ENCODE data around the gene ABHD16A. TPM values are rescaled to one million over a fixed set of nuclear protein-coding genes. Genes with fewer than 3 reads are reported as not detected.

The ABHD16A gene
- total RNA-seq, 2 experiments from 2014 or later: 28.6 to 32.7 TPM

DNA sequence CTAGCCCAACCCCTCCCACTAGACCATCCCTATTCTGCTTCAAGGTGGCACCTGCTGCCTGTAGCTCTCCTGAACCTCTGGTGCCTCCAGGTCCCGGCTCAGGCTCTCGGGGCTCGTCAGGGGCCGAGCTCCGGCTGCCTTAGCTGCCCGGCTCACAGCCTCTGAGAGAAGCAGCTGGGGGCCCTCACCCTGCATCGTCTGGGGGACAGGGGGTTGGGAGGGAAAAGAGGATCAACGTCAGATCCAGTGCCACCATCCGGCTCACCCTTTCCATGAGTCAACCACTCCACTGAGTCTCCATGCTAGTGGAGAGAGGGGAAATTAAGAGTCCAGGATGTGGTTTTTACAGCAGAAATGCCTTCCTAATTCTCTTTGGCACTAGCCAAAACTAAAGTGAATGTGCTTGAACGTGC lies 63.7 kb downstream of the ABHD16A start:
- no peaks in the 10 kb centered on the region for H3K9me3 ChIP-seq (ENCODE audit: low read length)
- POLR2A ChIA-PET: interaction anchor here (0.6 to 1.6 kb wide), 2 partner anchors 24 to 99 kb away, joined by 3 to 4 read pairs; no protein-coding TSS in a partner anchor
- no peak overlapping the region for H3K4me3 ChIP-seq (ENCODE audit: low read depth, low read length, poor library complexity, severe bottlenecking)
- no peak overlapping the region for H3K27ac ChIP-seq (ENCODE audit: low read depth, low read length, poor library complexity, severe bottlenecking)
- DNase-seq (ENCODE audit: low spot score): no peak
- intact Hi-C loops (cut with micrococcal nuclease; ENCODE audit: unreplicated experiment): no loop called here
- no peaks in the 10 kb centered on the region for H4K20me1 ChIP-seq (ENCODE audit: insufficient read depth, low read length)
- CTCF ChIA-PET (ENCODE audit: unreplicated experiment): no interaction called here
- BruUV-seq (replicated peaks): no TSS peak
- no peak overlapping the region for H2AFZ ChIP-seq (ENCODE audit: low read length)
- peaks cover 10% of the 10 kb centered on the region for H3K4me1 ChIP-seq (ENCODE audit: insufficient read depth, low read length, poor library complexity, severe bottlenecking)
- no peaks in the 10 kb centered on the region for H3K79me2 ChIP-seq (ENCODE audit: insufficient read depth, low read depth, low read length)
- TF ChIP-seq, protein P1, sequence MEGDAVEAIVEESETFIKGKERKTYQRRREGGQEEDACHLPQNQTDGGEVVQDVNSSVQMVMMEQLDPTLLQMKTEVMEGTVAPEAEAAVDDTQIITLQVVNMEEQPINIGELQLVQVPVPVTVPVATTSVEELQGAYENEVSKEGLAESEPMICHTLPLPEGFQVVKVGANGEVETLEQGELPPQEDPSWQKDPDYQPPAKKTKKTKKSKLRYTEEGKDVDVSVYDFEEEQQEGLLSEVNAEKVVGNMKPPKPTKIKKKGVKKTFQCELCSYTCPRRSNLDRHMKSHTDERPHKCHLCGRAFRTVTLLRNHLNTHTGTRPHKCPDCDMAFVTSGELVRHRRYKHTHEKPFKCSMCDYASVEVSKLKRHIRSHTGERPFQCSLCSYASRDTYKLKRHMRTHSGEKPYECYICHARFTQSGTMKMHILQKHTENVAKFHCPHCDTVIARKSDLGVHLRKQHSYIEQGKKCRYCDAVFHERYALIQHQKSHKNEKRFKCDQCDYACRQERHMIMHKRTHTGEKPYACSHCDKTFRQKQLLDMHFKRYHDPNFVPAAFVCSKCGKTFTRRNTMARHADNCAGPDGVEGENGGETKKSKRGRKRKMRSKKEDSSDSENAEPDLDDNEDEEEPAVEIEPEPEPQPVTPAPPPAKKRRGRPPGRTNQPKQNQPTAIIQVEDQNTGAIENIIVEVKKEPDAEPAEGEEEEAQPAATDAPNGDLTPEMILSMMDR (conservative IDR thresholded peaks at IDR 0.05; ENCODE audit: low read length): no peak
- TF ChIP-seq EZH2phosphoT487 (IDR thresholded peaks at IDR 0.05; ENCODE audit: borderline replicate concordance, low read depth, low read length): no peak
- H3K4me2 ChIP-seq (ENCODE audit: low read length): no peak overlapping the region
- peaks cover 96% of the 10 kb centered on the region for H3K36me3 ChIP-seq (ENCODE audit: insufficient read depth, low read length)
- no peaks in the 10 kb centered on the region for H3K9me2 ChIP-seq (ENCODE audit: insufficient read depth, low read length)

DNA sequence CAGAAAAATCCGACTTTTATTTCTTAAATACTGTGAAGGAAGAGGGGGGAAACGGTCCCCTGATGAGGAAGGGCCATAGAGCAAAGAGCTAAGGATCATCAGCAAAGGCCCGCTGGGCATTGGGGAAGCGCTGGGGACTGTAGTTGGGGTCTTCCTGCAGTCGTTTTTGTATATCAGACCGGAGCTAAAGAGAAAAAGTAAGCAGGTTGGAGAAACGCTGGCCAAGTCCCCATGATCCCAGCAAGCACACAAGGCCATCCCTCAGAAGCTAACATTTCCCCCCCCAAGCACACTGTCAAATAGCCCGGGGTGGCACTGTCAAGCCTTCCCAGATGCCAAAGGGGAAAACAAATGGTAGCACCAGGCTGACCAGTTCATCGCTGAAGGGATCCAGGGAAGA lies 64.1 kb downstream of the ABHD16A start:
- intact Hi-C loops (cut with micrococcal nuclease; ENCODE audit: unreplicated experiment): no loop called here
- H3K4me1 ChIP-seq (ENCODE audit: insufficient read depth, low read length, poor library complexity, severe bottlenecking): peaks cover 10% of the 10 kb centered on the region
- no peak overlapping the region for H3K27ac ChIP-seq (ENCODE audit: low read depth, low read length, poor library complexity, severe bottlenecking)
- POLR2A ChIA-PET: interaction anchor here (0.6 to 1.6 kb wide), 2 partner anchors 25 to 99 kb away, joined by 3 to 4 read pairs; no protein-coding TSS in a partner anchor
- CTCF ChIA-PET (ENCODE audit: unreplicated experiment): no interaction called here
- H2AFZ ChIP-seq (ENCODE audit: low read length): no peak overlapping the region
- BruUV-seq (replicated peaks): no TSS peak
- no peak overlapping the region for H3K4me3 ChIP-seq (ENCODE audit: low read depth, low read length, poor library complexity, severe bottlenecking)
- no peaks in the 10 kb centered on the region for H3K79me2 ChIP-seq (ENCODE audit: insufficient read depth, low read depth, low read length)
- DNase-seq (ENCODE audit: low spot score): no peak
- no peaks in the 10 kb centered on the region for H4K20me1 ChIP-seq (ENCODE audit: insufficient read depth, low read length)
- no peaks in the 10 kb centered on the region for H3K9me2 ChIP-seq (ENCODE audit: insufficient read depth, low read length)
- H3K4me2 ChIP-seq (ENCODE audit: low read length): no peak overlapping the region
- H3K9me3 ChIP-seq (ENCODE audit: low read length): no peaks in the 10 kb centered on the region
- peaks cover 96% of the 10 kb centered on the region for H3K36me3 ChIP-seq (ENCODE audit: insufficient read depth, low read length)
- no peak for TF ChIP-seq EZH2phosphoT487 (IDR thresholded peaks at IDR 0.05; ENCODE audit: borderline replicate concordance, low read depth, low read length)
- TF ChIP-seq, protein P1 (conservative IDR thresholded peaks at IDR 0.05; ENCODE audit: low read length): no peak

Small RNA genes within 50 kb of the gene (microRNA-seq; reads per million reads assigned to microRNA genes)
- gene MIR4646 (ENCODE audit: borderline replicate concordance): 7.6 reads per million, percentile 5 among the genes with 10 or more reads in this experiment

Small RNA genes within 50 kb of the gene (small RNA-seq; reads per million reads assigned to genes)
- gene LY6G6D (not detected), gene MIR4646 (not detected), gene RF00019 (not detected)

Other genes with a start within 250 kb of the ABHD16A start
Only the 30 nearest of the 39 such genes appear.
- gene ATP6V1G2, start 156.7 kb downstream of the ABHD16A start, total RNA-seq (2014; rRNA removed; shearing (Covaris generic)): 3.8 and 4.2 TPM in 2 replicates
- 14.1 and 15.9 TPM in 2 replicates for gene ATP6V1G2, start 156.7 kb downstream of the ABHD16A start, total RNA-seq (2022)
- gene NFKBIL1, start 155.7 kb downstream of the ABHD16A start, total RNA-seq (2014; rRNA removed; shearing (Covaris generic)): 17.1 and 21.8 TPM in 2 replicates
- 22.7 and 23.2 TPM in 2 replicates for gene NFKBIL1, start 155.7 kb downstream of the ABHD16A start, total RNA-seq (2022)
- gene LTA, start 131.0 kb downstream of the ABHD16A start, total RNA-seq (2014; rRNA removed; shearing (Covaris generic)): 0.98 and 1.1 TPM in 2 replicates
- 4.1 and 4.3 TPM in 2 replicates for gene LTA, start 131.0 kb downstream of the ABHD16A start, total RNA-seq (2022)
- 1.7 and 3.5 TPM in 2 replicates for gene TNF, start 127.8 kb downstream of the ABHD16A start, total RNA-seq (2014; rRNA removed; shearing (Covaris generic))
- gene TNF, start 127.8 kb downstream of the ABHD16A start, total RNA-seq (2022): 2.5 TPM in 2 replicates
- 36.5 and 46.8 TPM in 2 replicates for gene LTB, start 120.9 kb downstream of the ABHD16A start, total RNA-seq (2014; rRNA removed; shearing (Covaris generic))
- gene LTB, start 120.9 kb downstream of the ABHD16A start, total RNA-seq (2022): 36.9 and 39.2 TPM in 2 replicates
- gene LST1, start 117.0 kb downstream of the ABHD16A start, total RNA-seq (2014; rRNA removed; shearing (Covaris generic)): 1.2 and 3.0 TPM in 2 replicates
- gene LST1, start 117.0 kb downstream of the ABHD16A start, total RNA-seq (2022): 4.2 and 4.9 TPM in 2 replicates
- 1.6 TPM in 1 of 2 replicates, not detected in the other for gene NCR3, start 110.3 kb downstream of the ABHD16A start, total RNA-seq (2014; rRNA removed; shearing (Covaris generic))
- 0.74 and 2.0 TPM in 2 replicates for gene NCR3, start 110.3 kb downstream of the ABHD16A start, total RNA-seq (2022)
- 15.3 and 22.0 TPM in 2 replicates for gene AIF1, start 88.1 kb downstream of the ABHD16A start, total RNA-seq (2014; rRNA removed; shearing (Covaris generic))
- 16.3 and 17.2 TPM in 2 replicates for gene AIF1, start 88.1 kb downstream of the ABHD16A start, total RNA-seq (2022)
- gene PRRC2A, start 82.6 kb downstream of the ABHD16A start, total RNA-seq (2014; rRNA removed; shearing (Covaris generic)): 113 and 156 TPM in 2 replicates
- 355 and 379 TPM in 2 replicates for gene PRRC2A, start 82.6 kb downstream of the ABHD16A start, total RNA-seq (2022)
- 191 and 233 TPM in 2 replicates for gene BAG6, start 50.7 kb downstream of the ABHD16A start, total RNA-seq (2014; rRNA removed; shearing (Covaris generic))
- 320 and 323 TPM in 2 replicates for gene BAG6, start 50.7 kb downstream of the ABHD16A start, total RNA-seq (2022)
- gene APOM, start 47.4 kb downstream of the ABHD16A start, total RNA-seq (2014; rRNA removed; shearing (Covaris generic)): 0.13 and 1.5 TPM in 2 replicates
- gene APOM, start 47.4 kb downstream of the ABHD16A start, total RNA-seq (2022): 2.1 and 3.6 TPM in 2 replicates
- 17.5 and 18.5 TPM in 2 replicates for gene C6orf47, start 42.5 kb downstream of the ABHD16A start, total RNA-seq (2014; rRNA removed; shearing (Covaris generic))
- 16.7 and 17.4 TPM in 2 replicates for gene C6orf47, start 42.5 kb downstream of the ABHD16A start, total RNA-seq (2022)
- gene GPANK1, start 38.3 kb downstream of the ABHD16A start, total RNA-seq (2014; rRNA removed; shearing (Covaris generic)): 34.3 and 50.9 TPM in 2 replicates
- gene GPANK1, start 38.3 kb downstream of the ABHD16A start, total RNA-seq (2022): 38.8 and 40.7 TPM in 2 replicates
- gene CSNK2B, start 37.2 kb downstream of the ABHD16A start, total RNA-seq (2014; rRNA removed; shearing (Covaris generic)): 207 and 230 TPM in 2 replicates
- gene CSNK2B, start 37.2 kb downstream of the ABHD16A start, total RNA-seq (2022): 245 and 254 TPM in 2 replicates
- gene LY6G5B, start 33.3 kb downstream of the ABHD16A start, total RNA-seq (2014; rRNA removed; shearing (Covaris generic)): 12.3 and 15.9 TPM in 2 replicates
- 28.7 and 32.0 TPM in 2 replicates for gene LY6G5B, start 33.3 kb downstream of the ABHD16A start, total RNA-seq (2022)
- 1.6 and 1.8 TPM in 2 replicates for gene LY6G5C, start 22.3 kb downstream of the ABHD16A start, total RNA-seq (2014; rRNA removed; shearing (Covaris generic))
- 2.5 and 3.5 TPM in 2 replicates for gene LY6G5C, start 22.3 kb downstream of the ABHD16A start, total RNA-seq (2022)
- not detected in 2 replicates for gene LY6G6F, start 3.5 kb upstream of the ABHD16A start, total RNA-seq (2014; rRNA removed; shearing (Covaris generic))
- not detected in 2 replicates for gene LY6G6F, start 3.5 kb upstream of the ABHD16A start, total RNA-seq (2022)
- gene LY6G6D, start 12.0 kb upstream of the ABHD16A start, total RNA-seq (2014; rRNA removed; shearing (Covaris generic)): not detected in 2 replicates
- not detected in 2 replicates for gene LY6G6D, start 12.0 kb upstream of the ABHD16A start, total RNA-seq (2022)
- gene LY6G6C, start 18.4 kb upstream of the ABHD16A start, total RNA-seq (2014; rRNA removed; shearing (Covaris generic)): not detected in 2 replicates
- not detected in 2 replicates for gene LY6G6C, start 18.4 kb upstream of the ABHD16A start, total RNA-seq (2022)
- not detected in 2 replicates for gene MPIG6B, start 20.0 kb upstream of the ABHD16A start, total RNA-seq (2014; rRNA removed; shearing (Covaris generic))
- not detected in 2 replicates for gene MPIG6B, start 20.0 kb upstream of the ABHD16A start, total RNA-seq (2022)
- 14.0 and 20.6 TPM in 2 replicates for gene DDAH2, start 26.0 kb upstream of the ABHD16A start, total RNA-seq (2014; rRNA removed; shearing (Covaris generic))
- 20.4 and 26.4 TPM in 2 replicates for gene DDAH2, start 26.0 kb upstream of the ABHD16A start, total RNA-seq (2022)
- gene CLIC1, start 33.2 kb upstream of the ABHD16A start, total RNA-seq (2014; rRNA removed; shearing (Covaris generic)): 376 and 413 TPM in 2 replicates
- gene CLIC1, start 33.2 kb upstream of the ABHD16A start, total RNA-seq (2022): 314 and 318 TPM in 2 replicates
- gene MSH5, start 36.7 kb upstream of the ABHD16A start, total RNA-seq (2014; rRNA removed; shearing (Covaris generic)): 104 and 108 TPM in 2 replicates
- 218 and 258 TPM in 2 replicates for gene MSH5, start 36.7 kb upstream of the ABHD16A start, total RNA-seq (2022)
- 31.3 and 47.1 TPM in 2 replicates for gene SAPCD1, start 59.3 kb upstream of the ABHD16A start, total RNA-seq (2014; rRNA removed; shearing (Covaris generic))
- gene SAPCD1, start 59.3 kb upstream of the ABHD16A start, total RNA-seq (2022): 53.5 and 66.8 TPM in 2 replicates
- gene VWA7, start 74.0 kb upstream of the ABHD16A start, total RNA-seq (2014; rRNA removed; shearing (Covaris generic)): 2.1 and 2.2 TPM in 2 replicates
- gene VWA7, start 74.0 kb upstream of the ABHD16A start, total RNA-seq (2022): 3.7 and 6.5 TPM in 2 replicates
- 47.0 and 51.2 TPM in 2 replicates for gene VARS1, start 92.4 kb upstream of the ABHD16A start, total RNA-seq (2014; rRNA removed; shearing (Covaris generic))
- gene VARS1, start 92.4 kb upstream of the ABHD16A start, total RNA-seq (2022): 118 and 137 TPM in 2 replicates
- gene LSM2, start 103.6 kb upstream of the ABHD16A start, total RNA-seq (2014; rRNA removed; shearing (Covaris generic)): 65.2 and 78.4 TPM in 2 replicates
- gene LSM2, start 103.6 kb upstream of the ABHD16A start, total RNA-seq (2022): 78.0 and 82.6 TPM in 2 replicates
- 0.19 TPM in 1 of 2 replicates, not detected in the other for gene HSPA1L, start 112.0 kb upstream of the ABHD16A start, total RNA-seq (2014; rRNA removed; shearing (Covaris generic))
- gene HSPA1L, start 112.0 kb upstream of the ABHD16A start, total RNA-seq (2022): 0.15 and 0.49 TPM in 2 replicates
- gene HSPA1A, start 112.2 kb upstream of the ABHD16A start, total RNA-seq (2014; rRNA removed; shearing (Covaris generic)): 0.22 and 0.41 TPM in 2 replicates
- gene HSPA1A, start 112.2 kb upstream of the ABHD16A start, total RNA-seq (2022): 0.81 and 2.2 TPM in 2 replicates
- 160 and 177 TPM in 2 replicates for gene HSPA1B, start 124.4 kb upstream of the ABHD16A start, total RNA-seq (2014; rRNA removed; shearing (Covaris generic))
- 40.1 and 60.9 TPM in 2 replicates for gene HSPA1B, start 124.4 kb upstream of the ABHD16A start, total RNA-seq (2022)

Measured in OCI-LY7 (cell line).